ENCODE measurements around the gene CCR7. TPM values are rescaled to one million over a fixed set of nuclear protein-coding genes. Genes with fewer than 3 reads are reported as not detected.
A peak's percentile ranks its signal among the peaks of the same experiment; 100 is the strongest.

The CCR7 gene
- total and polyA plus RNA-seq, 2 donors (not counting 1 experiment from before 2014, with no cell fraction given): 116 to 481 TPM

GRCh38 chr17:40552806-40553693 is 12.2 kb downstream of the CCR7 start:
- intact Hi-C loops (cut with micrococcal nuclease): loop anchor here (1.0 to 2.0 kb wide), 2 partner anchors 8 to 62 kb away; no protein-coding TSS in a partner anchor
- ChIA-PET CTCF (interaction anchor here (0.6 to 25.2 kb wide), 11 partner anchors 7 to 194 kb away, joined by 3 to 634 read pairs (median 4); partner anchors contain the start of gene CCR7), POLR2A (interaction anchor here (0.6 to 9.4 kb wide), 13 partner anchors 8 to 1135 kb away, joined by 3 to 78 read pairs (median 6); partner anchors contain the start of genes CCR7 and TOP2A)
- H3K27me3 Mint-ChIP-seq: no peaks in the 10 kb centered on the region
- DNase-seq (no peak), ATAC-seq (ENCODE audit: low read depth) (peak; percentile 1)
- 95% methylated on average over 3 of the region's 12 CpGs for WGBS (ENCODE audit: insufficient coverage)
- peak overlapping the region; percentile 73 for H3K4me2 ChIP-seq (replicated peaks; ENCODE audit: low read depth, low read length, poor library complexity, severe bottlenecking)
- no peak for TF ChIP-seq EZH2 (IDR thresholded peaks at IDR 0.05; ENCODE audit: borderline replicate concordance, insufficient read depth, low read depth, low read length, poor library complexity, severe bottlenecking)
- no peak for TF ChIP-seq CTCF (IDR thresholded peaks at IDR 0.05)
- no peaks in the 10 kb centered on the region for H3K9me3 Mint-ChIP-seq (ENCODE audit: insufficient read depth)
- H3K9ac ChIP-seq (ENCODE audit: low read length): peak overlapping the region; percentile 41
- peaks cover 98 to 100% of the 10 kb centered on the region in 2 donors for H3K4me1 ChIP-seq (ENCODE audit: control insufficient read depth in 2 of 2, insufficient read depth in 2 of 2, low read length in 2 of 2)
- peak overlapping the region; percentile 84 for H3K4me3 Mint-ChIP-seq
- H3K79me2 ChIP-seq (ENCODE audit: control insufficient read depth, insufficient read depth, low read length): peaks cover 46% of the 10 kb centered on the region
- H3K4me3 ChIP-seq (ENCODE audit: control extremely low read depth in 1 of 5, extremely low read depth in 1 of 5, insufficient read depth in 1 of 5, low read depth in 2 of 5, low read length in 4 of 5): peak overlapping the region in 1 of 5 experiments; percentile 9
- H3K36me3 ChIP-seq (replicated peaks in 1 of 2; ENCODE audit: control extremely low read depth in 1 of 2, control insufficient read depth in 1 of 2, extremely low read depth in 1 of 2, insufficient read depth in 2 of 2, low read length in 1 of 2): peaks cover 0 to 42% of the 10 kb centered on the region in 2 experiments
- H3K27ac ChIP-seq (ENCODE audit: low read length in 2 of 2): peak overlapping the region; percentile 83 to 98
- H3K27ac Mint-ChIP-seq: peak overlapping the region; percentile 92
- H4K20me1 ChIP-seq (ENCODE audit: control insufficient read depth, insufficient read depth, low read length, poor library complexity, severe bottlenecking): peaks cover 11% of the 10 kb centered on the region
- no peak overlapping the region for H2AFZ ChIP-seq (ENCODE audit: insufficient read depth, low read depth, low read length, poor library complexity, severe bottlenecking)
- no peaks in the 10 kb centered on the region for H3K9me3 ChIP-seq (ENCODE audit: control extremely low read depth in 1 of 3, control insufficient read depth in 2 of 3, insufficient read depth in 1 of 3, low read length in 2 of 3)
- no peaks in the 10 kb centered on the region for H3K27me3 ChIP-seq (replicated peaks in 1 of 4; ENCODE audit: control extremely low read depth in 1 of 4, control insufficient read depth in 3 of 4, insufficient read depth in 4 of 4, low read length in 3 of 4)
- H3K4me1 Mint-ChIP-seq: peaks cover 97% of the 10 kb centered on the region
